Effector memory CD8-positive, alpha-beta T cell (primary cell): ENCODE data around the gene SH3BP5L.
A peak's percentile ranks its signal among the peaks of the same experiment; 100 is the strongest.
"Not testable (repeated sequence)": the region's sequence is repeated elsewhere in the genome, so short reads cannot be mapped to it uniquely, and the experiment has no call there.

Source experiments
- ATAC-seq: fragments of 150-1000 bp; cut with Tn5 transposase; replicated peaks from 2 replicates; pipeline ENCODE4 v1.10.0; 2021; ENCODE audit warnings: mild to moderate bottlenecking, moderate library complexity
- DNase-seq, 3 experiments: peaks; one replicate each; pipeline ENCODE4 v3.0.0; 2021
- H3K27ac Mint-ChIP-seq, 2 donors: one replicate each; pipeline ENCODE4 v1.8.0; 2022; ENCODE audit warnings: mild to moderate bottlenecking in 2 of 2, mixed read lengths in 2 of 2, moderate library complexity in 2 of 2
- H3K27me3 Mint-ChIP-seq, 2 donors: one replicate each; pipeline ENCODE4 v1.8.0; 2022; ENCODE audit warnings: mixed read lengths in 2 of 2
- H3K36me3 Mint-ChIP-seq: one replicate; pipeline ENCODE4 v1.8.0; 2022; ENCODE audit warnings: mild to moderate bottlenecking, moderate library complexity, mixed read lengths; ENCODE audit not compliant: insufficient read depth
- H3K4me1 Mint-ChIP-seq, 2 donors: one replicate each; pipeline ENCODE4 v1.8.0; 2022; ENCODE audit warnings: low read depth in 2 of 2, mixed read lengths in 2 of 2
- H3K4me3 Mint-ChIP-seq, 2 donors: one replicate each; pipeline ENCODE4 v1.8.0; 2022; ENCODE audit warnings: mild to moderate bottlenecking in 2 of 2, mixed read lengths in 2 of 2, moderate library complexity in 2 of 2
- H3K9me3 Mint-ChIP-seq, 2 donors: one replicate each; pipeline ENCODE4 v1.8.0; 2022; ENCODE audit warnings: mixed read lengths in 2 of 2

The SH3BP5L gene

GRCh38 chr1:248805876-248806275 is 19.8 kb downstream of the SH3BP5L start:
- Mint-ChIP-seq H3K9me3 (no peaks in the 10 kb centered on the region), H3K27ac (no peak overlapping the region), H3K4me1 (peaks cover 9 to 10% of the 10 kb centered on the region in 2 donors), H3K27me3 (peaks cover 22 to 27% of the 10 kb centered on the region in 2 donors), H3K4me3 (no peak overlapping the region), H3K36me3 (peaks cover 2% of the 10 kb centered on the region)
- DNase-seq (no peak), ATAC-seq (no peak)

- peaks cover 9 to 10% of the 10 kb centered on the region in 2 donors for H3K4me1 Mint-ChIP-seq
- ATAC-seq = peak; percentile 62
- no peak overlapping the region for H3K27ac Mint-ChIP-seq
- no peak for DNase-seq
- no peak overlapping the region for H3K4me3 Mint-ChIP-seq
- H3K9me3 Mint-ChIP-seq = no peaks in the 10 kb centered on the region
- H3K36me3 Mint-ChIP-seq = no peaks in the 10 kb centered on the region
- peaks cover 28 to 35% of the 10 kb centered on the region in 2 donors for H3K27me3 Mint-ChIP-seq
Observed at GRCh38 chr1:248804771-248805681, 20.7 kb downstream of the SH3BP5L start.

GRCh38 chr1:248803501-248803900 is 22.2 kb downstream of the SH3BP5L start:
- not testable (repeated sequence) for H3K36me3 Mint-ChIP-seq, H3K9me3 Mint-ChIP-seq, H3K4me3 Mint-ChIP-seq, ATAC-seq, H3K27ac Mint-ChIP-seq, DNase-seq, H3K4me1 Mint-ChIP-seq
- H3K27me3 Mint-ChIP-seq = peaks cover 39 to 47% of the 10 kb centered on the region in 2 donors

GRCh38 chr1:248802454-248802853 is 23.3 kb downstream of the SH3BP5L start:
- Mint-ChIP-seq H3K27me3 (peaks cover 46 to 57% of the 10 kb centered on the region in 2 donors), H3K4me3 (no peak overlapping the region), H3K27ac (no peak overlapping the region), H3K9me3 (no peaks in the 10 kb centered on the region), H3K36me3 (no peaks in the 10 kb centered on the region), H3K4me1 (peaks cover 7 to 10% of the 10 kb centered on the region in 2 donors)
- DNase-seq = no peak
- ATAC-seq = no peak

- H3K27ac Mint-ChIP-seq = no peak overlapping the region
- DNase-seq = no peak
- peaks cover 0 to 2% of the 10 kb centered on the region in 2 donors for H3K9me3 Mint-ChIP-seq
- peaks cover 6 to 10% of the 10 kb centered on the region in 2 donors for H3K4me1 Mint-ChIP-seq
- no peak for ATAC-seq
- no peak overlapping the region for H3K4me3 Mint-ChIP-seq
- peaks cover 51 to 60% of the 10 kb centered on the region in 2 donors for H3K27me3 Mint-ChIP-seq
- no peaks in the 10 kb centered on the region for H3K36me3 Mint-ChIP-seq
Observed at GRCh38 chr1:248800459-248800858, 25.3 kb downstream of the SH3BP5L start.

GRCh38 chr1:248798791-248799190 is 26.9 kb downstream of the SH3BP5L start:
- Mint-ChIP-seq H3K4me3 (no peak overlapping the region), H3K4me1 (no peaks in the 10 kb centered on the region), H3K27ac (no peak overlapping the region), H3K36me3 (no peaks in the 10 kb centered on the region), H3K27me3 (peaks cover 48 to 52% of the 10 kb centered on the region in 2 donors), H3K9me3 (peaks cover 0 to 5% of the 10 kb centered on the region in 2 donors)
- no peak for ATAC-seq
- DNase-seq = no peak

GRCh38 chr1:248794663-248795062 is 31.1 kb downstream of the SH3BP5L start:
- not testable (repeated sequence) for H3K9me3 Mint-ChIP-seq, H3K27ac Mint-ChIP-seq, H3K36me3 Mint-ChIP-seq, H3K4me1 Mint-ChIP-seq, ATAC-seq, H3K4me3 Mint-ChIP-seq, DNase-seq
- peaks cover 23 to 27% of the 10 kb centered on the region in 2 donors for H3K27me3 Mint-ChIP-seq

GRCh38 chr1:248793592-248793991 is 32.1 kb downstream of the SH3BP5L start:
- Mint-ChIP-seq H3K4me1 (no peaks in the 10 kb centered on the region), H3K9me3 (peaks cover 0 to 5% of the 10 kb centered on the region in 2 donors), H3K36me3 (no peaks in the 10 kb centered on the region), H3K27me3 (peaks cover 17% of the 10 kb centered on the region in 2 donors), H3K27ac (no peak overlapping the region), H3K4me3 (no peak overlapping the region)
- DNase-seq (no peak), ATAC-seq (no peak)

GRCh38 chr1:248792342-248792741 is 33.4 kb downstream of the SH3BP5L start:
- H3K36me3 Mint-ChIP-seq = no peaks in the 10 kb centered on the region
- no peak overlapping the region for H3K27ac Mint-ChIP-seq
- no peak for ATAC-seq
- no peak overlapping the region for H3K4me3 Mint-ChIP-seq
- H3K27me3 Mint-ChIP-seq = peaks cover 15 to 18% of the 10 kb centered on the region in 2 donors
- DNase-seq = no peak
- H3K4me1 Mint-ChIP-seq = no peaks in the 10 kb centered on the region
- H3K9me3 Mint-ChIP-seq = peaks cover 0 to 5% of the 10 kb centered on the region in 2 donors

GRCh38 chr1:248791010-248791409 is 34.7 kb downstream of the SH3BP5L start:
- no peaks in the 10 kb centered on the region for H3K36me3 Mint-ChIP-seq
- H3K4me1 Mint-ChIP-seq = no peaks in the 10 kb centered on the region
- H3K27me3 Mint-ChIP-seq = peaks cover 20 to 21% of the 10 kb centered on the region in 2 donors
- ATAC-seq = no peak
- no peak overlapping the region for H3K27ac Mint-ChIP-seq
- no peak for DNase-seq
- H3K4me3 Mint-ChIP-seq = no peak overlapping the region
- H3K9me3 Mint-ChIP-seq = peaks cover 0 to 5% of the 10 kb centered on the region in 2 donors

GRCh38 chr1:248790456-248790855 is 35.3 kb downstream of the SH3BP5L start:
- H3K9me3 Mint-ChIP-seq = peaks cover 0 to 4% of the 10 kb centered on the region in 2 donors
- no peaks in the 10 kb centered on the region for H3K4me1 Mint-ChIP-seq
- no peaks in the 10 kb centered on the region for H3K36me3 Mint-ChIP-seq
- peaks cover 25 to 26% of the 10 kb centered on the region in 2 donors for H3K27me3 Mint-ChIP-seq
- no peak overlapping the region for H3K4me3 Mint-ChIP-seq
- DNase-seq (no peak), ATAC-seq (no peak)
- H3K27ac Mint-ChIP-seq = no peak overlapping the region

GRCh38 chr1:248789337-248789736 is 36.4 kb downstream of the SH3BP5L start:
- not testable (repeated sequence) for H3K9me3 Mint-ChIP-seq, H3K27ac Mint-ChIP-seq, H3K4me3 Mint-ChIP-seq, H3K36me3 Mint-ChIP-seq, H3K4me1 Mint-ChIP-seq, DNase-seq, ATAC-seq
- peaks cover 25 to 29% of the 10 kb centered on the region in 2 donors for H3K27me3 Mint-ChIP-seq

GRCh38 chr1:248788327-248788726 is 37.4 kb downstream of the SH3BP5L start:
- H3K27ac Mint-ChIP-seq = no peak overlapping the region
- no peak for DNase-seq
- no peak overlapping the region for H3K4me3 Mint-ChIP-seq
- peaks cover 28 to 39% of the 10 kb centered on the region in 2 donors for H3K27me3 Mint-ChIP-seq
- no peaks in the 10 kb centered on the region for H3K36me3 Mint-ChIP-seq
- no peaks in the 10 kb centered on the region for H3K4me1 Mint-ChIP-seq
- H3K9me3 Mint-ChIP-seq = no peaks in the 10 kb centered on the region
- ATAC-seq = no peak

- no peaks in the 10 kb centered on the region for H3K36me3 Mint-ChIP-seq
- DNase-seq (no peak), ATAC-seq (no peak)
- H3K27ac Mint-ChIP-seq = no peak overlapping the region
- H3K4me3 Mint-ChIP-seq = no peak overlapping the region
- H3K9me3 Mint-ChIP-seq = no peaks in the 10 kb centered on the region
- peaks cover 37 to 48% of the 10 kb centered on the region in 2 donors for H3K27me3 Mint-ChIP-seq
- H3K4me1 Mint-ChIP-seq = no peaks in the 10 kb centered on the region
Observed at GRCh38 chr1:248787430-248787829, 38.3 kb downstream of the SH3BP5L start.
